ENCODE data around the gene FAM174B. TPM values are rescaled to one million over a fixed set of nuclear protein-coding genes. Genes with fewer than 3 reads are reported as not detected.

The FAM174B gene
- total and polyA plus RNA-seq, 2 donors (not counting 1 experiment from before 2014, with no cell fraction given): 0.03 to 1.9 TPM

GRCh38 chr15:92576597-92577200 lies 78.9 kb downstream of the FAM174B start:
- Histone ChIP-seq H4K20me1 (ENCODE audit: control insufficient read depth, insufficient read depth, low read length, poor library complexity, severe bottlenecking) (no peaks in the 10 kb centered on the region), H3K27me3 (replicated peaks in 1 of 4; ENCODE audit: control extremely low read depth in 1 of 4, control insufficient read depth in 3 of 4, insufficient read depth in 4 of 4, low read length in 3 of 4) (no peaks in the 10 kb centered on the region), H3K4me3 (ENCODE audit: control extremely low read depth in 1 of 5, extremely low read depth in 1 of 5, insufficient read depth in 1 of 5, low read depth in 2 of 5, low read length in 4 of 5) (no peak overlapping the region), H2AFZ (ENCODE audit: insufficient read depth, low read depth, low read length, poor library complexity, severe bottlenecking) (no peak overlapping the region), H3K27ac (ENCODE audit: low read length in 2 of 2) (no peak overlapping the region), H3K9me3 (ENCODE audit: control extremely low read depth in 1 of 3, control insufficient read depth in 2 of 3, insufficient read depth in 1 of 3, low read length in 2 of 3) (no peaks in the 10 kb centered on the region), H3K9ac (ENCODE audit: low read length) (no peak overlapping the region), H3K4me1 (ENCODE audit: control insufficient read depth in 2 of 2, insufficient read depth in 2 of 2, low read length in 2 of 2) (no peaks in the 10 kb centered on the region), H3K36me3 (replicated peaks in 1 of 2; ENCODE audit: control extremely low read depth in 1 of 2, control insufficient read depth in 1 of 2, extremely low read depth in 1 of 2, insufficient read depth in 2 of 2, low read length in 1 of 2) (no peaks in the 10 kb centered on the region), H3K79me2 (ENCODE audit: control insufficient read depth, insufficient read depth, low read length) (no peaks in the 10 kb centered on the region), H3K4me2 (replicated peaks; ENCODE audit: low read depth, low read length, poor library complexity, severe bottlenecking) (no peak overlapping the region)
- intact Hi-C loops (cut with micrococcal nuclease): no loop called here
- no peak for TF ChIP-seq EZH2 (IDR thresholded peaks at IDR 0.05; ENCODE audit: borderline replicate concordance, insufficient read depth, low read depth, low read length, poor library complexity, severe bottlenecking)
- TF ChIP-seq CTCF (IDR thresholded peaks at IDR 0.05): no peak
- ChIA-PET CTCF (no interaction called here), POLR2A (no interaction called here)
- DNase-seq (no peak), ATAC-seq (ENCODE audit: low read depth) (no peak)
- 90% methylated on average over 7 of the region's 9 CpGs for WGBS (ENCODE audit: insufficient coverage)
- Mint-ChIP-seq H3K27me3 (peaks cover 6% of the 10 kb centered on the region), H3K4me1 (no peaks in the 10 kb centered on the region), H3K9me3 (ENCODE audit: insufficient read depth) (no peaks in the 10 kb centered on the region), H3K4me3 (no peak overlapping the region), H3K27ac (no peak overlapping the region)

GRCh38 chr15:92574566-92574965 lies 81.0 kb downstream of the FAM174B start:
- H3K4me1 ChIP-seq (ENCODE audit: control insufficient read depth in 2 of 2, insufficient read depth in 2 of 2, low read length in 2 of 2): no peaks in the 10 kb centered on the region
- Mint-ChIP-seq H3K27me3 (peaks cover 6% of the 10 kb centered on the region), H3K4me3 (no peak overlapping the region), H3K27ac (no peak overlapping the region), H3K9me3 (ENCODE audit: insufficient read depth) (no peaks in the 10 kb centered on the region), H3K4me1 (no peaks in the 10 kb centered on the region)
- H3K4me3 ChIP-seq (ENCODE audit: control extremely low read depth in 1 of 5, extremely low read depth in 1 of 5, insufficient read depth in 1 of 5, low read depth in 2 of 5, low read length in 4 of 5): no peak overlapping the region
- POLR2A ChIA-PET: no interaction called here
- DNase-seq (no peak), ATAC-seq (ENCODE audit: low read depth) (no peak)
- TF ChIP-seq CTCF (IDR thresholded peaks at IDR 0.05) (no peak), EZH2 (IDR thresholded peaks at IDR 0.05; ENCODE audit: borderline replicate concordance, insufficient read depth, low read depth, low read length, poor library complexity, severe bottlenecking) (no peak)
- no peak overlapping the region for H3K9ac ChIP-seq (ENCODE audit: low read length)
- H2AFZ ChIP-seq (ENCODE audit: insufficient read depth, low read depth, low read length, poor library complexity, severe bottlenecking): no peak overlapping the region
- H3K27ac ChIP-seq (ENCODE audit: low read length in 2 of 2): no peak overlapping the region
- intact Hi-C loops (cut with micrococcal nuclease): no loop called here
- H3K36me3 ChIP-seq (replicated peaks in 1 of 2; ENCODE audit: control extremely low read depth in 1 of 2, control insufficient read depth in 1 of 2, extremely low read depth in 1 of 2, insufficient read depth in 2 of 2, low read length in 1 of 2): no peaks in the 10 kb centered on the region
- no peaks in the 10 kb centered on the region for H3K79me2 ChIP-seq (ENCODE audit: control insufficient read depth, insufficient read depth, low read length)
- no peaks in the 10 kb centered on the region for H3K27me3 ChIP-seq (replicated peaks in 1 of 4; ENCODE audit: control extremely low read depth in 1 of 4, control insufficient read depth in 3 of 4, insufficient read depth in 4 of 4, low read length in 3 of 4)
- CTCF ChIA-PET: interaction anchor here (0.5 kb wide), 1 partner anchor 440 kb away, joined by 3 read pairs; no protein-coding TSS in a partner anchor
- no CpG with 5 or more reads among the region's 1 CpG for WGBS (ENCODE audit: insufficient coverage)
- H4K20me1 ChIP-seq (ENCODE audit: control insufficient read depth, insufficient read depth, low read length, poor library complexity, severe bottlenecking): no peaks in the 10 kb centered on the region
- H3K9me3 ChIP-seq (ENCODE audit: control extremely low read depth in 1 of 3, control insufficient read depth in 2 of 3, insufficient read depth in 1 of 3, low read length in 2 of 3): no peaks in the 10 kb centered on the region
- H3K4me2 ChIP-seq (replicated peaks; ENCODE audit: low read depth, low read length, poor library complexity, severe bottlenecking): no peak overlapping the region
